GM10248 (cell line): ENCODE data around the gene ELOB.

Experiments
- CTCF ChIA-PET: fragments of 300-600 bp; sonication (Branson Sonifier 250); formaldehyde crosslinking; extraction: SDS; loops from one replicate; lab custom pipeline; 2021; ENCODE audit warnings: antibody characterized with exemption; lab: Yijun Ruan, JAX
- POLR2A ChIA-PET: fragments of 350-650 bp; sonication (Branson Sonifier 250); formaldehyde crosslinking; extraction: SDS; loops from one replicate; lab custom pipeline; 2020; ENCODE audit warnings: antibody characterized with exemption; lab: Yijun Ruan, JAX
- DNase-seq: peaks from one replicate; pipeline ENCODE4 v3.0.0; 2012; ENCODE audit errors: extremely low spot score
- CTCF ChIP-seq: IDR thresholded peaks from 2 replicates; pipeline ENCODE4 v1.5.1; 2012; ENCODE audit warnings: mild to moderate bottlenecking, low read depth; ENCODE audit errors: extremely low read depth, missing control alignments, control extremely low read depth

Gene ELOB

GRCh38 chr16:2765462-2766404 is 11.3 kb downstream of the ELOB start:
- no peak for TF ChIP-seq CTCF
- ChIA-PET POLR2A (no interaction called here), CTCF (interaction anchor here (1.2 to 2.1 kb wide), 3 partner anchors 10 to 103 kb away, joined by 3 to 4 read pairs (median 3); no protein-coding TSS in a partner anchor)
- DNase-seq, result no peak

GRCh38 chr16:2764718-2765117 is 12.4 kb downstream of the ELOB start:
- POLR2A ChIA-PET, result no interaction called here
- DNase-seq, result no peak
- TF ChIP-seq CTCF, result no peak
- CTCF ChIA-PET, result no interaction called here

DNA sequence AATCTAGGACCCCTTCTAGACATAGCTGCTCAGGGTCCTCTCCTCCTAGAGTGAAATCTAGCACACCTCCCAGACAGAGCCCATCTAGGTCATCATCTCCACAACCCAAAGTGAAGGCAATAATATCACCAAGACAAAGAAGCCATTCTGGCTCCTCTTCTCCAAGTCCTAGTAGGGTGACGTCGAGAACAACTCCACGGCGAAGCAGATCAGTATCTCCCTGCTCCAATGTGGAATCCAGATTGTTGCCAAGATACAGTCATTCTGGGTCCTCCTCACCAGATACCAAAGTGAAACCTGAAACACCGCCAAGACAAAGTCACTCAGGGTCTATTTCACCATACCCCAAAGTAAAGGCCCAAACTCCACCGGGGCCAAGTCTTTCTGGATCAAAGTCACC is 13.9 kb downstream of the ELOB start:
- no peak for TF ChIP-seq CTCF
- DNase-seq, result no peak
- POLR2A ChIA-PET, result interaction anchor here (0.8 kb wide), 1 partner anchor 10 kb away, joined by 4 read pairs; the partner anchor contains the start of gene SRRM2
- CTCF ChIA-PET, result interaction anchor here (1.0 kb wide), 1 partner anchor 13 kb away, joined by 3 read pairs; no protein-coding TSS in a partner anchor

- CTCF ChIA-PET, result interaction anchor here (1.0 kb wide), 1 partner anchor 12 kb away, joined by 3 read pairs; no protein-coding TSS in a partner anchor
- TF ChIP-seq CTCF, result no peak
- DNase-seq, result no peak
- POLR2A ChIA-PET, result interaction anchor here (0.8 kb wide), 1 partner anchor 10 kb away, joined by 4 read pairs; the partner anchor contains the start of gene SRRM2
Observed at GRCh38 chr16:2762711-2763110, 14.4 kb downstream of the ELOB start.

GRCh38 chr16:2761886-2762583 is 15.0 kb downstream of the ELOB start:
- CTCF ChIA-PET, result no interaction called here
- DNase-seq, result no peak
- no peak for TF ChIP-seq CTCF
- POLR2A ChIA-PET, result interaction anchor here (0.8 kb wide), 1 partner anchor 9 kb away, joined by 4 read pairs; the partner anchor contains the start of gene SRRM2

GRCh38 chr16:2761472-2761871 is 15.6 kb downstream of the ELOB start:
- ChIA-PET CTCF (no interaction called here), POLR2A (no interaction called here)
- no peak for TF ChIP-seq CTCF
- no peak for DNase-seq
